ENCODE data around the gene TP53.

DNA sequence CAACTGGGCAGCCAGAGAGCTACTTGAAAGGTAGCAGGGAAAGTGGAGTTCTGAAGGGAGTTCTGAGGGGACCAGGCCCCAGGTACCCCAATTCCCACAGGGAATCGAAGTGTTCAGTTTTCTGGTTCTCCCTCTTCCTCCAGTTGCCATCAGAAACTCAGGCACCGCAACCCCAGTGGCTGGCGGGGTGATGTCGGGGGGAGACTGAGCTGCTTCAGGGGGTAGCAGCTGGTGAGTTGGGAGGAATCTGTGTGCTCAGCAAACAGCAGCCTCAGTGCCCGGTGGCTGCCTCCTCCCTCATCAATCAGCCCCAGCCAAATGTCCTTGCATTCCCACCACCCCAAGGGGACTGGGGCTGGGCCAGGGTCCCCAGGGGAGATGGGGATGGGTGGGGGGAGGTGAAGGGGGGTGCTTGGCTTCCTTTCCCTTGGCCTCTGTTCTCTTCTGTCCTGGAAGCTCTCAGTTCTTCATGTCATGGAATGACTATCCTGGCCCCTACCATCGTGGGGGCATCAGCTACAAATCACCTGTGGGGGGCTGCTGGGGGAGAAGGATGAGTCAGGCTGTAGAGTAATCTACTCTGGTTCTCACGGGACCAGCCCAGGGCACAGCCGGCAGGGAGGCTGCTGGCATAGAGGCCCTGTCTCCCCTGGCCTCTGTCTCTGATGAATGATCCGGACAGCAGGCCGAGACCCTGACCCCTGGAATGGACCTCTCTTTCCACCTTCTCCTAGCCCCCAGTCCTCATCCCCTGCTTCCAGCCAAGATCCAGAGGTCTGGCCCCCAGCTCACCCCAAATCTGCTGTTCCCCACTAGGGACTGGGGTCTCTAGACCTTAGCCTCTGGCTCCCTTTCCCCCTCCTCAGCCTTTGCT lies 27.7 kb upstream of the TP53 start:
- TF ChIP-seq, protein P1, sequence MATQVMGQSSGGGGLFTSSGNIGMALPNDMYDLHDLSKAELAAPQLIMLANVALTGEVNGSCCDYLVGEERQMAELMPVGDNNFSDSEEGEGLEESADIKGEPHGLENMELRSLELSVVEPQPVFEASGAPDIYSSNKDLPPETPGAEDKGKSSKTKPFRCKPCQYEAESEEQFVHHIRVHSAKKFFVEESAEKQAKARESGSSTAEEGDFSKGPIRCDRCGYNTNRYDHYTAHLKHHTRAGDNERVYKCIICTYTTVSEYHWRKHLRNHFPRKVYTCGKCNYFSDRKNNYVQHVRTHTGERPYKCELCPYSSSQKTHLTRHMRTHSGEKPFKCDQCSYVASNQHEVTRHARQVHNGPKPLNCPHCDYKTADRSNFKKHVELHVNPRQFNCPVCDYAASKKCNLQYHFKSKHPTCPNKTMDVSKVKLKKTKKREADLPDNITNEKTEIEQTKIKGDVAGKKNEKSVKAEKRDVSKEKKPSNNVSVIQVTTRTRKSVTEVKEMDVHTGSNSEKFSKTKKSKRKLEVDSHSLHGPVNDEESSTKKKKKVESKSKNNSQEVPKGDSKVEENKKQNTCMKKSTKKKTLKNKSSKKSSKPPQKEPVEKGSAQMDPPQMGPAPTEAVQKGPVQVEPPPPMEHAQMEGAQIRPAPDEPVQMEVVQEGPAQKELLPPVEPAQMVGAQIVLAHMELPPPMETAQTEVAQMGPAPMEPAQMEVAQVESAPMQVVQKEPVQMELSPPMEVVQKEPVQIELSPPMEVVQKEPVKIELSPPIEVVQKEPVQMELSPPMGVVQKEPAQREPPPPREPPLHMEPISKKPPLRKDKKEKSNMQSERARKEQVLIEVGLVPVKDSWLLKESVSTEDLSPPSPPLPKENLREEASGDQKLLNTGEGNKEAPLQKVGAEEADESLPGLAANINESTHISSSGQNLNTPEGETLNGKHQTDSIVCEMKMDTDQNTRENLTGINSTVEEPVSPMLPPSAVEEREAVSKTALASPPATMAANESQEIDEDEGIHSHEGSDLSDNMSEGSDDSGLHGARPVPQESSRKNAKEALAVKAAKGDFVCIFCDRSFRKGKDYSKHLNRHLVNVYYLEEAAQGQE (IDR thresholded peaks at IDR 0.05; ENCODE audit: insufficient replicate concordance, low read depth), result no peak
- TF ChIP-seq POLR2AphosphoS5 (IDR thresholded peaks at IDR 0.05; ENCODE audit: low read depth), result no peak
